ENCODE measurements around the gene ZNF385B. TPM values are rescaled to one million over a fixed set of nuclear protein-coding genes. Genes with fewer than 3 reads are reported as not detected.

The ZNF385B gene
- total RNA-seq, 1 donor from 2014 or later, result 1.9 TPM

DNA sequence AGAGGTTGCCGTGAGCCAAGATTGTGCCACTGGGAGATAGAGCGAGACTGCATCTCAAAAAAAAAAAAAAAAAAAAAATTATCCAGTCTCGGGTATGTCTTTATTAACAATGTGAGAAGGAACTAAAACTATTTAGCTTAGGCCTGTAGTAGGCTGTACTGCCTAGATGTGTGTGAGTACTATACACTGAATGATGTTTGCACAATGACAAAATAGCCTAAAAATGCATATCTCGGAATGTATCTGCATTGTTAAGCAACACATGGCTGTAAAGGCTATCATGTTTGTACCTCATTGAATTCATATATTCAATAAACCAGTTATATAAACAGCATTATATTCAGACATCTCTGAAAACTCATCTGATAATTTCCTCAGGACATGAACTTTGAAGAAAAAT, 405.6 kb downstream of the ZNF385B start:
- TF ChIP-seq, protein P1, sequence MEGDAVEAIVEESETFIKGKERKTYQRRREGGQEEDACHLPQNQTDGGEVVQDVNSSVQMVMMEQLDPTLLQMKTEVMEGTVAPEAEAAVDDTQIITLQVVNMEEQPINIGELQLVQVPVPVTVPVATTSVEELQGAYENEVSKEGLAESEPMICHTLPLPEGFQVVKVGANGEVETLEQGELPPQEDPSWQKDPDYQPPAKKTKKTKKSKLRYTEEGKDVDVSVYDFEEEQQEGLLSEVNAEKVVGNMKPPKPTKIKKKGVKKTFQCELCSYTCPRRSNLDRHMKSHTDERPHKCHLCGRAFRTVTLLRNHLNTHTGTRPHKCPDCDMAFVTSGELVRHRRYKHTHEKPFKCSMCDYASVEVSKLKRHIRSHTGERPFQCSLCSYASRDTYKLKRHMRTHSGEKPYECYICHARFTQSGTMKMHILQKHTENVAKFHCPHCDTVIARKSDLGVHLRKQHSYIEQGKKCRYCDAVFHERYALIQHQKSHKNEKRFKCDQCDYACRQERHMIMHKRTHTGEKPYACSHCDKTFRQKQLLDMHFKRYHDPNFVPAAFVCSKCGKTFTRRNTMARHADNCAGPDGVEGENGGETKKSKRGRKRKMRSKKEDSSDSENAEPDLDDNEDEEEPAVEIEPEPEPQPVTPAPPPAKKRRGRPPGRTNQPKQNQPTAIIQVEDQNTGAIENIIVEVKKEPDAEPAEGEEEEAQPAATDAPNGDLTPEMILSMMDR (conservative IDR thresholded peaks at IDR 0.05), result no peak
- H3K36me3 Mint-ChIP-seq, result no peaks in the 10 kb centered on the region
- no peaks in the 10 kb centered on the region for H3K27me3 Mint-ChIP-seq
- no peak for DNase-seq (ENCODE audit: extremely low spot score, unreplicated experiment)
- no peaks in the 10 kb centered on the region for H3K4me1 Mint-ChIP-seq (ENCODE audit: unreplicated experiment)
- H3K27ac Mint-ChIP-seq, result no peak overlapping the region
- no peak overlapping the region for H3K4me3 Mint-ChIP-seq
- peaks cover 7% of the 10 kb centered on the region for H3K9me3 Mint-ChIP-seq

DNA sequence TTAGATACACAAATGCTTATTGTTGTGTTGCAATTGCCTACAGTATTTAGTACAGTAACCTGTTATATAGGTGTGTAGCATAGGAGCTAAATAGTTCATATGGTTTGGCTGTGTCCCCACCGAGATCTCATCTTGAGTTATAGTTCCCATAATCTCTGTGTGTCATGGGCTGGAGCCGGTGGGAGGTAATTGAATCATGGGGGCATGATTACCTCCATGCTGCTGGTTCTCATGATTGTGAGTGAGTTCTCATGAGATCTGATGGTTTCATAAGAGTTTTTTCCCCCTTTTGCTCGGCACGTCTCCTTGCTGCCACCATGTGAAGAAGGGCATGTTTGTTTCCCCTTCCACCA, 406.3 kb downstream of the ZNF385B start:
- TF ChIP-seq, protein P1 (conservative IDR thresholded peaks at IDR 0.05), result no peak
- no peak overlapping the region for H3K4me3 Mint-ChIP-seq
- peaks cover 7% of the 10 kb centered on the region for H3K9me3 Mint-ChIP-seq
- H3K27me3 Mint-ChIP-seq, result no peaks in the 10 kb centered on the region
- no peak overlapping the region for H3K27ac Mint-ChIP-seq
- DNase-seq (ENCODE audit: extremely low spot score, unreplicated experiment), result no peak
- no peaks in the 10 kb centered on the region for H3K36me3 Mint-ChIP-seq
- no peaks in the 10 kb centered on the region for H3K4me1 Mint-ChIP-seq (ENCODE audit: unreplicated experiment)

DNA sequence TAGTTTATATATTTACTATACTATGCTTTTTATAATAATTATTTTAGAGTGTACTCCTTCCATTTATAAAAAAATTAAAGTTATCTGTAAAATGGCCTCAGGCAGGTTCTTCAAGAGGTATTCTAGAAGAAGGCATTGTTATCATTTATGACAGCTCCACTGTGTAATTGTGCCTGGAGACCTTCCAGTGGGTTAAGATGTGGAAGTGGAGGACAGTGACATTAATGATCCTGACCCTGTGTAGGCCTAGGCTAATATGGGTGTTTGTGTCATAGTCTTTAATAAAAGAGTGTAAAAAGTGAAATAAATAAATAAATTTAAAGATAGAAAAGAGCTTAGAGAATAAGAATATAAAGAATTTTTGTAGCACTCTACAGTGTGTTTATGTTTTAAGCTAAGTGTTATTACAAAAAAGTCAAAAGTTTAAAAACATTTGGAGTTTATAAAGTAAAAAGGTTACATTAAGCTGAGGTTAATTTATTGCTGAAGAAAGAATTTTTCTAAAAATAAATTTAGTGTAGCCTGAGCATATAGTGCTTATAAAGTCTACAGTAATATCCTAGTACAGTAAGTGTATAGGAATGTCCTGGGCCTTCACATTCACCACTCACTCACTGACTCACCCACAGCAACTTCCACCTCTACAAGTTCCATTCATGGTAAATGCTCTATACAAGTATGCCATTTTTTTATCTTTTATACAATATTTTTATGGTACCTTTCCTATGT, 406.8 kb downstream of the ZNF385B start:
- Mint-ChIP-seq H3K27ac (no peak overlapping the region), H3K27me3 (no peaks in the 10 kb centered on the region), H3K36me3 (no peaks in the 10 kb centered on the region), H3K4me1 (ENCODE audit: unreplicated experiment) (no peaks in the 10 kb centered on the region), H3K9me3 (peaks cover 7% of the 10 kb centered on the region), H3K4me3 (no peak overlapping the region)
- no peak for DNase-seq (ENCODE audit: extremely low spot score, unreplicated experiment)
- TF ChIP-seq, protein P1 (conservative IDR thresholded peaks at IDR 0.05), result no peak

DNA sequence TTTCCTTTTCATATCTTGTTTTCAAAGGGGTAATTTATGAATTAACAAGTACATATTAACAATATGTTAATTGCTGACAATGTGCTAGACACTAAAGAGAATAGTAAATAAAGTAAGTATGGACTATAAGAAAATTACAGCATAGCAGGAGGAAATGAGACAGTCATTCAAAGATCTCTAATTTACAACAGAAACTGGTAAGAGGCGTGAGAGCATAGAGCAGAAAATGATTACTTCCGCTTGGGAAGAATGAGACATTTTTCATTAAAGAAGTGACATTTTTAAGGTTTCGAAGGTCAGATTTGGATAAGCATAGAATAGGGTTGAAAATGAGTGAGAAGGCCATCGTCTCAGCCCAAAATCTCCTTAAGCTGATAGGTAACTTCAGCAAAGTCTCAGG, 412.4 kb downstream of the ZNF385B start:
- no peak for DNase-seq (ENCODE audit: extremely low spot score, unreplicated experiment)
- Mint-ChIP-seq H3K4me3 (no peak overlapping the region), H3K27me3 (no peaks in the 10 kb centered on the region), H3K9me3 (no peaks in the 10 kb centered on the region), H3K4me1 (ENCODE audit: unreplicated experiment) (no peaks in the 10 kb centered on the region), H3K27ac (no peak overlapping the region), H3K36me3 (no peaks in the 10 kb centered on the region)
- TF ChIP-seq, protein P1 (conservative IDR thresholded peaks at IDR 0.05), result no peak

DNA sequence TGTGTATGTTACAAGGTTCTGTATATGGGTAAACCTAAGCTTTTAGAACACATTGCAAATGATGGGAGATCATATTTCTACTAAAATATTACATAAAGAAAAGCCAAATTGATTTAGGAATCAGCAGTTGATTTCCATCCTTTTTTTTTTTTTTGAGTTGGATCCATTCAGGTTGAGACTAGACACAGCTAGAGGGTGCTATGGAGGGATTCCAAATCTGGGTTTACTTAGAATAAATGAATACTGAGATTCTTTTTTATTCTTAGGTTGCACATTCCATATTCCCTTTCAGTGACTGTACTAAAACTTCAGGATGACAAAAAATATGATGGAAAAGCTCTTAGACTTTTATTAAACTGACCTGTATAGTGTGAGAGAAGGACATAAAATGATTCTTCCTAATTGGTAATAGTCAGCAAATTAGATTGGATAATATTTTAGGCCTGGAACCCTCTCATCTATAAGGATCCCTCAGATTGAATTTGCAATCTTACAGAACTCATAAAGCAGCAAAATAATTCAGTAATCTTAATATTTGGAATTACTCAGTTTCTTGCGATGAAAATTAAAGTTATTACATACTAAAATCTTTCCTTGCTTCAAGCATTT, 413.5 kb downstream of the ZNF385B start:
- DNase-seq (ENCODE audit: extremely low spot score, unreplicated experiment), result no peak
- TF ChIP-seq, protein P1 (conservative IDR thresholded peaks at IDR 0.05), result no peak
- H3K4me1 Mint-ChIP-seq (ENCODE audit: unreplicated experiment), result peaks cover 3% of the 10 kb centered on the region
- H3K27ac Mint-ChIP-seq, result no peak overlapping the region
- H3K36me3 Mint-ChIP-seq, result no peaks in the 10 kb centered on the region
- H3K9me3 Mint-ChIP-seq, result no peaks in the 10 kb centered on the region
- H3K4me3 Mint-ChIP-seq, result no peak overlapping the region
- H3K27me3 Mint-ChIP-seq, result no peaks in the 10 kb centered on the region

Data from type B pancreatic cell (in vitro differentiated cells).